Activated naive CD8-positive, alpha-beta T cell (primary cell): Measurements from ENCODE around the gene TMOD1.
"Not testable (repeated sequence)": the region's sequence is repeated elsewhere in the genome, so short reads cannot be mapped to it uniquely, and the experiment has no call there.

ENCODE experiments used
- H3K27ac Mint-ChIP-seq: one replicate; pipeline ENCODE4 v1.8.0; 2021; ENCODE audit warnings: mixed read lengths
- H3K27me3 Mint-ChIP-seq: one replicate; pipeline ENCODE4 v1.8.0; 2021; ENCODE audit warnings: mixed read lengths
- H3K36me3 Mint-ChIP-seq: one replicate; pipeline ENCODE4 v1.8.0; 2021; ENCODE audit warnings: mixed read lengths
- H3K4me1 Mint-ChIP-seq: one replicate; pipeline ENCODE4 v1.8.0; 2021; ENCODE audit warnings: low read depth, mixed read lengths
- H3K4me3 Mint-ChIP-seq: one replicate; pipeline ENCODE4 v1.8.0; 2021; ENCODE audit warnings: mild to moderate bottlenecking, mixed read lengths
- H3K9me3 Mint-ChIP-seq: one replicate; pipeline ENCODE4 v1.8.0; 2021; ENCODE audit warnings: low read depth, mixed read lengths

Gene TMOD1

GRCh38 chr9:97594381-97594921 is 93.0 kb downstream of the TMOD1 start:
- Mint-ChIP-seq H3K9me3 (no peaks in the 10 kb centered on the region), H3K4me3 (no peak overlapping the region), H3K27ac (no peak overlapping the region), H3K4me1 (peaks cover 9% of the 10 kb centered on the region), H3K36me3 (no peaks in the 10 kb centered on the region), H3K27me3 (no peaks in the 10 kb centered on the region)

GRCh38 chr9:97596906-97597305 is 95.4 kb downstream of the TMOD1 start:
- H3K4me3 Mint-ChIP-seq, result no peak overlapping the region
- H3K36me3 Mint-ChIP-seq, result peaks cover 2% of the 10 kb centered on the region
- H3K27me3 Mint-ChIP-seq, result no peaks in the 10 kb centered on the region
- H3K27ac Mint-ChIP-seq, result no peak overlapping the region
- H3K4me1 Mint-ChIP-seq, result peaks cover 9% of the 10 kb centered on the region
- no peaks in the 10 kb centered on the region for H3K9me3 Mint-ChIP-seq

- Mint-ChIP-seq H3K36me3 (peaks cover 4% of the 10 kb centered on the region), H3K9me3 (no peaks in the 10 kb centered on the region), H3K4me3 (no peak overlapping the region), H3K27ac (no peak overlapping the region), H3K4me1 (peaks cover 9% of the 10 kb centered on the region), H3K27me3 (no peaks in the 10 kb centered on the region)
Observed at GRCh38 chr9:97598461-97599288, 97.2 kb downstream of the TMOD1 start.

- Mint-ChIP-seq H3K27ac (no peak overlapping the region), H3K36me3 (peaks cover 4% of the 10 kb centered on the region), H3K27me3 (no peaks in the 10 kb centered on the region), H3K9me3 (no peaks in the 10 kb centered on the region), H3K4me1 (peaks cover 9% of the 10 kb centered on the region), H3K4me3 (no peak overlapping the region)
Observed at GRCh38 chr9:97599314-97599846, 97.9 kb downstream of the TMOD1 start.

- Mint-ChIP-seq H3K27ac (no peak overlapping the region), H3K4me1 (peaks cover 9% of the 10 kb centered on the region), H3K36me3 (peaks cover 4% of the 10 kb centered on the region), H3K4me3 (no peak overlapping the region), H3K9me3 (no peaks in the 10 kb centered on the region), H3K27me3 (no peaks in the 10 kb centered on the region)
Observed at GRCh38 chr9:97600531-97601227, 99.2 kb downstream of the TMOD1 start.

- peaks cover 4% of the 10 kb centered on the region for H3K36me3 Mint-ChIP-seq
- H3K9me3 Mint-ChIP-seq, result no peaks in the 10 kb centered on the region
- H3K4me3 Mint-ChIP-seq, result no peak overlapping the region
- H3K27me3 Mint-ChIP-seq, result no peaks in the 10 kb centered on the region
- H3K27ac Mint-ChIP-seq, result no peak overlapping the region
- H3K4me1 Mint-ChIP-seq, result peaks cover 9% of the 10 kb centered on the region
Observed at GRCh38 chr9:97601228-97601898, 99.9 kb downstream of the TMOD1 start.

- no peaks in the 10 kb centered on the region for H3K9me3 Mint-ChIP-seq
- peaks cover 4% of the 10 kb centered on the region for H3K36me3 Mint-ChIP-seq
- H3K27me3 Mint-ChIP-seq, result no peaks in the 10 kb centered on the region
- H3K4me3 Mint-ChIP-seq, result no peak overlapping the region
- no peak overlapping the region for H3K27ac Mint-ChIP-seq
- H3K4me1 Mint-ChIP-seq, result peaks cover 9% of the 10 kb centered on the region
Observed at GRCh38 chr9:97602430-97602829, 101.0 kb downstream of the TMOD1 start.

GRCh38 chr9:97604901-97605645 is 103.6 kb downstream of the TMOD1 start:
- no peaks in the 10 kb centered on the region for H3K27me3 Mint-ChIP-seq
- no peak overlapping the region for H3K4me3 Mint-ChIP-seq
- no peaks in the 10 kb centered on the region for H3K9me3 Mint-ChIP-seq
- peaks cover 4% of the 10 kb centered on the region for H3K36me3 Mint-ChIP-seq
- H3K27ac Mint-ChIP-seq, result no peak overlapping the region
- H3K4me1 Mint-ChIP-seq, result no peaks in the 10 kb centered on the region

GRCh38 chr9:97615439-97616072 is 114.1 kb downstream of the TMOD1 start:
- H3K9me3 Mint-ChIP-seq, result no peaks in the 10 kb centered on the region
- H3K27ac Mint-ChIP-seq, result no peak overlapping the region
- H3K27me3 Mint-ChIP-seq, result no peaks in the 10 kb centered on the region
- H3K4me1 Mint-ChIP-seq, result peaks cover 9% of the 10 kb centered on the region
- peaks cover 8% of the 10 kb centered on the region for H3K36me3 Mint-ChIP-seq
- H3K4me3 Mint-ChIP-seq, result no peak overlapping the region

GRCh38 chr9:97617939-97618416 is 116.5 kb downstream of the TMOD1 start:
- Mint-ChIP-seq H3K27me3 (no peaks in the 10 kb centered on the region), H3K4me1 (peaks cover 9% of the 10 kb centered on the region), H3K4me3 (no peak overlapping the region), H3K36me3 (peaks cover 10% of the 10 kb centered on the region), H3K27ac (no peak overlapping the region), H3K9me3 (no peaks in the 10 kb centered on the region)

- H3K27me3 Mint-ChIP-seq, H3K9me3 Mint-ChIP-seq, H3K4me3 Mint-ChIP-seq, H3K27ac Mint-ChIP-seq: not testable (repeated sequence)
- H3K36me3 Mint-ChIP-seq, result peaks cover 14% of the 10 kb centered on the region
- peaks cover 10% of the 10 kb centered on the region for H3K4me1 Mint-ChIP-seq
Observed at GRCh38 chr9:97620063-97620462, 118.6 kb downstream of the TMOD1 start.

- H3K27me3 Mint-ChIP-seq, H3K4me1 Mint-ChIP-seq, H3K27ac Mint-ChIP-seq, H3K9me3 Mint-ChIP-seq, H3K4me3 Mint-ChIP-seq: not testable (repeated sequence)
- H3K36me3 Mint-ChIP-seq, result peaks cover 14% of the 10 kb centered on the region
Observed at GRCh38 chr9:97622483-97622882, 121.0 kb downstream of the TMOD1 start.

GRCh38 chr9:97623946-97624345 is 122.5 kb downstream of the TMOD1 start:
- Mint-ChIP-seq H3K9me3 (no peaks in the 10 kb centered on the region), H3K27me3 (no peaks in the 10 kb centered on the region), H3K27ac (no peak overlapping the region), H3K4me1 (peaks cover 10% of the 10 kb centered on the region), H3K36me3 (peaks cover 14% of the 10 kb centered on the region), H3K4me3 (no peak overlapping the region)

GRCh38 chr9:97625620-97626019 is 124.2 kb downstream of the TMOD1 start:
- H3K36me3 Mint-ChIP-seq, result peaks cover 8% of the 10 kb centered on the region
- H3K27me3 Mint-ChIP-seq, result no peaks in the 10 kb centered on the region
- no peak overlapping the region for H3K27ac Mint-ChIP-seq
- peaks cover 20% of the 10 kb centered on the region for H3K4me1 Mint-ChIP-seq
- no peaks in the 10 kb centered on the region for H3K9me3 Mint-ChIP-seq
- H3K4me3 Mint-ChIP-seq, result no peak overlapping the region
